ENCODE data around the gene PARD3B. TPM values are rescaled to one million over a fixed set of nuclear protein-coding genes. Genes with fewer than 3 reads are reported as not detected.

PARD3B gene
- total and polyA plus RNA-seq, 2 of the 13 experiments (the other 11 are each of a cell fraction or from before 2014, with no cell fraction given) = 0.71 to 2.3 TPM

DNA sequence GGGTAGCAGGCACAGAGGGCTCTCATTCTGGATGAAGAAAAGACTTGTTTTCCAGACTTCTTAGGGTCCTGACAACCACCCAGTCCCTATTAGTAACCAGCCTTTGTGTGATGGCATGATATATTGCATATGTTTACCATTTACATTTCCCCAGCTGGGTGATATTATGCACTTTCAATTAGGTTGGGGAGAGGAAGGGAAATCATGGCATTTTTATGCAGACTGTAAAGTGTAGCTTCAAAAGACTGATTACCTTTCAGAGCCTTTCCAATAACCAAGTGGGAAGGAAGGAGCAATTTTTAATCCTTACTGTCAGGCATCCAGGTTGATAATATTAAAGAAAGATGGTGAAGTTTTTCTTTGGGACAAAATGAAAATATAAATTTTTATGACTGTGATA lies 896.2 kb downstream of the PARD3B start:
- no peak overlapping the region for H3K4me2 ChIP-seq (ENCODE audit: low read depth, low read length)
- H3K9me3 ChIP-seq (ENCODE audit: low read length) = peaks cover 7% of the 10 kb centered on the region; the same call in 1 of the 2 replicates
- in situ Hi-C loops (cut with HindIII; ENCODE audit: extremely low pct_ligation_motif_present, low pct_unique_long_range_greater_than_20kb) (no loop called here), intact Hi-C loops (cut with micrococcal nuclease; ENCODE audit: unreplicated experiment) (no loop called here)
- no peak overlapping the region for H3K4me3 ChIP-seq (replicated peaks in 1 of 3; ENCODE audit: insufficient read depth in 1 of 3, low read depth in 2 of 3, low read length in 3 of 3)
- POLR2A ChIA-PET = no interaction called here
- BruUV-seq (replicated peaks) = no TSS peak
- no peaks in the 10 kb centered on the region for H3K79me2 ChIP-seq (ENCODE audit: insufficient read depth, low read length)
- H3K4me1 ChIP-seq (ENCODE audit: insufficient read depth, low read length) = no peaks in the 10 kb centered on the region
- no peak overlapping the region for H2AFZ ChIP-seq (ENCODE audit: low read length)
- DNase-seq (ENCODE audit: low spot score) = no peak
- no peak overlapping the region for H3K9ac ChIP-seq (ENCODE audit: insufficient read depth, low read depth, low read length)
- H3K36me3 ChIP-seq (replicated peaks in 1 of 2; ENCODE audit: control insufficient read depth in 1 of 2, insufficient read depth in 2 of 2, low read length in 2 of 2) = no peaks in the 10 kb centered on the region
- ATAC-seq = no peak
- no peak overlapping the region for H3K27ac ChIP-seq (ENCODE audit: extremely low read length, insufficient read depth, low read length)
- no peaks in the 10 kb centered on the region for H4K20me1 ChIP-seq (ENCODE audit: insufficient read depth, low read length)
- no peaks in the 10 kb centered on the region; a peak in 1 of 5 replicates for H3K27me3 ChIP-seq (ENCODE audit: control insufficient read depth in 1 of 2, insufficient read depth in 2 of 2, low read length in 2 of 2)
- CTCF ChIA-PET (ENCODE audit: low intra/inter-chr PET ratio, low total read pairs) = no interaction called here
- no peak for FAIRE-seq
- TF ChIP-seq ZNF589 (CRISPR knock-in tag; conservative IDR thresholded peaks at IDR 0.05) (no peak), HNRNPLL (IDR thresholded peaks at IDR 0.05; ENCODE audit: low read depth, low read length, poor library complexity, severe bottlenecking) (no peak), MIER2 (CRISPR knock-in tag; IDR thresholded peaks at IDR 0.05) (no peak), ZNF282 (IDR thresholded peaks at IDR 0.05; ENCODE audit: partially characterized antibody) (no peak), DR1 (CRISPR knock-in tag; IDR thresholded peaks at IDR 0.05) (no peak), ZNF670 (CRISPR knock-in tag; IDR thresholded peaks at IDR 0.05; ENCODE audit: borderline replicate concordance) (no peak), HES4 (CRISPR knock-in tag; IDR thresholded peaks at IDR 0.05; ENCODE audit: borderline replicate concordance) (no peak), ZNF20 (CRISPR knock-in tag; IDR thresholded peaks at IDR 0.05) (no peak), U2AF2 (IDR thresholded peaks at IDR 0.05; ENCODE audit: low read depth, low read length) (no peak), KAT8 (CRISPR knock-in tag; IDR thresholded peaks at IDR 0.05) (no peak), SETDB1 (CRISPR knock-in tag; IDR thresholded peaks at IDR 0.05; ENCODE audit: borderline replicate concordance) (no peak), JUND (CRISPR knock-in tag; IDR thresholded peaks at IDR 0.05) (no peak)
- TF ChIP-seq, protein P1, sequence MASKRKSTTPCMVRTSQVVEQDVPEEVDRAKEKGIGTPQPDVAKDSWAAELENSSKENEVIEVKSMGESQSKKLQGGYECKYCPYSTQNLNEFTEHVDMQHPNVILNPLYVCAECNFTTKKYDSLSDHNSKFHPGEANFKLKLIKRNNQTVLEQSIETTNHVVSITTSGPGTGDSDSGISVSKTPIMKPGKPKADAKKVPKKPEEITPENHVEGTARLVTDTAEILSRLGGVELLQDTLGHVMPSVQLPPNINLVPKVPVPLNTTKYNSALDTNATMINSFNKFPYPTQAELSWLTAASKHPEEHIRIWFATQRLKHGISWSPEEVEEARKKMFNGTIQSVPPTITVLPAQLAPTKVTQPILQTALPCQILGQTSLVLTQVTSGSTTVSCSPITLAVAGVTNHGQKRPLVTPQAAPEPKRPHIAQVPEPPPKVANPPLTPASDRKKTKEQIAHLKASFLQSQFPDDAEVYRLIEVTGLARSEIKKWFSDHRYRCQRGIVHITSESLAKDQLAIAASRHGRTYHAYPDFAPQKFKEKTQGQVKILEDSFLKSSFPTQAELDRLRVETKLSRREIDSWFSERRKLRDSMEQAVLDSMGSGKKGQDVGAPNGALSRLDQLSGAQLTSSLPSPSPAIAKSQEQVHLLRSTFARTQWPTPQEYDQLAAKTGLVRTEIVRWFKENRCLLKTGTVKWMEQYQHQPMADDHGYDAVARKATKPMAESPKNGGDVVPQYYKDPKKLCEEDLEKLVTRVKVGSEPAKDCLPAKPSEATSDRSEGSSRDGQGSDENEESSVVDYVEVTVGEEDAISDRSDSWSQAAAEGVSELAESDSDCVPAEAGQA (IDR thresholded peaks at IDR 0.05; ENCODE audit: low read depth) = no peak
- TF ChIP-seq, protein P1 (CRISPR knock-in tag; IDR thresholded peaks at IDR 0.05; ENCODE audit: borderline replicate concordance) = no peak
- TF ChIP-seq, protein P2, sequence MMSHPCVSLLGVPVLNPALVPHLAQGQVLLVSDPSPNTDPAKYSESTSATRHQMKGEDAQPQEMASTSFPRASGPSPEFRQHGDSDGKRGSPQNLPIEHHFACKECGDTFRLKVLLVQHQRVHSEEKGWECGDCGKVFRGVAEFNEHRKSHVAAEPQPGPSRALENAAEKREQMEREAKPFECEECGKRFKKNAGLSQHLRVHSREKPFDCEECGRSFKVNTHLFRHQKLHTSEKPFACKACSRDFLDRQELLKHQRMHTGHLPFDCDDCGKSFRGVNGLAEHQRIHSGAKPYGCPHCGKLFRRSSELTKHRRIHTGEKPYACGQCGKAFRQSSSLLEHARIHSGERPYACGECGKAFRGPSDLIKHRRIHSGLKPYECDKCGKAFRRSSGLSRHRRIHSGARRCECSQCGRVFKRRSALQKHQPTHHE (CRISPR knock-in tag; IDR thresholded peaks at IDR 0.05; ENCODE audit: borderline replicate concordance) = no peak
- TF ChIP-seq, protein P3, sequence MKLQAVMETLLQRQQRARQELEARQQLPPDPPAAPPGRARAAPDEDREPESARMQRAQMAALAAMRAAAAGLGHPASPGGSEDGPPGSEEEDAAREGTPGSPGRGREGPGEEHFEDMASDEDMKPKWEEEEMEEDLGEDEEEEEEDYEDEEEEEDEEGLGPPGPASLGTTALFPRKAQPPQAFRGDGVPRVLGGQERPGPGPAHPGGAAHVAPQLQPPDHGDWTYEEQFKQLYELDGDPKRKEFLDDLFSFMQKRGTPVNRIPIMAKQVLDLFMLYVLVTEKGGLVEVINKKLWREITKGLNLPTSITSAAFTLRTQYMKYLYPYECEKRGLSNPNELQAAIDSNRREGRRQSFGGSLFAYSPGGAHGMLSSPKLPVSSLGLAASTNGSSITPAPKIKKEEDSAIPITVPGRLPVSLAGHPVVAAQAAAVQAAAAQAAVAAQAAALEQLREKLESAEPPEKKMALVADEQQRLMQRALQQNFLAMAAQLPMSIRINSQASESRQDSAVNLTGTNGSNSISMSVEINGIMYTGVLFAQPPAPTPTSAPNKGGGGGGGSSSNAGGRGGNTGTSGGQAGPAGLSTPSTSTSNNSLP (IDR thresholded peaks at IDR 0.05; ENCODE audit: low read depth, low read length) = no peak

All from HepG2 (cell line).